ENCODE data around the gene AIM2.

GRCh38 chr1:159051436-159051835 is 25.1 kb downstream of the AIM2 start:
- TF ChIP-seq CTCF (conservative IDR thresholded peaks at IDR 0.05) (no peak), ZFX (IDR thresholded peaks at IDR 0.05) (no peak)
